Mesothelial cell of epicardium (in vitro differentiated cells): Measurements from ENCODE around the gene CYLD. TPM values are rescaled to one million over a fixed set of nuclear protein-coding genes. Genes with fewer than 3 reads are reported as not detected.

Experiments
- DNase-seq, 2 experiments: peaks; one replicate each; pipeline ENCODE4 v3.0.0; 2021; ENCODE audit warnings: low spot score in 2 of 2; ENCODE audit not compliant: unreplicated experiment in 2 of 2
- H3K27ac Mint-ChIP-seq: 2 replicates; pipeline ENCODE4 v1.8.0; 2021; ENCODE audit warnings: mixed read lengths
- H3K27me3 Mint-ChIP-seq: 2 replicates; pipeline ENCODE4 v1.8.0; 2021; ENCODE audit warnings: low read depth, mixed read lengths
- H3K36me3 Mint-ChIP-seq: 2 replicates; pipeline ENCODE4 v1.8.0; 2021; ENCODE audit warnings: mixed read lengths
- H3K4me1 Mint-ChIP-seq: 2 replicates; pipeline ENCODE4 v1.8.0; 2021; ENCODE audit warnings: mixed read lengths
- H3K4me3 Mint-ChIP-seq: 2 replicates; pipeline ENCODE4 v1.8.0; 2021; ENCODE audit warnings: mild to moderate bottlenecking, moderate library complexity, mixed read lengths
- H3K9me3 Mint-ChIP-seq: 2 replicates; pipeline ENCODE4 v1.8.0; 2021; ENCODE audit warnings: mixed read lengths
- CTCF ChIP-seq: fragments of 200-600 bp; sonication (generic); IDR thresholded peaks from one replicate; pipeline ENCODE4 v1.5.0; 2021; ENCODE audit warnings: antibody characterized with exemption; ENCODE audit not compliant: unreplicated experiment
- total RNA-seq: library from RNA; stranded (reverse); gene quantifications from 3 replicates; pipeline ENCODE4 v1.2.1, GENCODE V29; 2021

Gene CYLD
- total RNA-seq, 1 donor from 2014 or later, result 20.6 TPM

- no peaks in the 10 kb centered on the region for H3K4me1 Mint-ChIP-seq
- no peaks in the 10 kb centered on the region for H3K9me3 Mint-ChIP-seq
- H3K4me3 Mint-ChIP-seq, result no peak overlapping the region
- H3K27me3 Mint-ChIP-seq, result peaks cover 30% of the 10 kb centered on the region
- H3K36me3 Mint-ChIP-seq, result no peaks in the 10 kb centered on the region
- H3K27ac Mint-ChIP-seq, result no peak overlapping the region
- no peak for DNase-seq
- TF ChIP-seq CTCF, result no peak
These were observed 85.0 kb downstream of the CYLD start for GRCh38 chr16:50826797-50827316.

GRCh38 chr16:50828164-50828702, 86.3 kb downstream of the CYLD start:
- Mint-ChIP-seq H3K27me3 (peaks cover 31% of the 10 kb centered on the region), H3K36me3 (no peaks in the 10 kb centered on the region), H3K27ac (no peak overlapping the region), H3K4me1 (no peaks in the 10 kb centered on the region), H3K4me3 (no peak overlapping the region), H3K9me3 (peaks cover 3% of the 10 kb centered on the region)
- no peak for DNase-seq
- no peak for TF ChIP-seq CTCF

- H3K27me3 Mint-ChIP-seq, result peaks cover 27% of the 10 kb centered on the region
These were observed 88.8 kb downstream of the CYLD start for GRCh38 chr16:50830698-50831097.

GRCh38 chr16:50831751-50832150, 89.9 kb downstream of the CYLD start:
- no peaks in the 10 kb centered on the region for H3K4me1 Mint-ChIP-seq
- peaks cover 27% of the 10 kb centered on the region for H3K27me3 Mint-ChIP-seq
- peaks cover 5% of the 10 kb centered on the region for H3K9me3 Mint-ChIP-seq
- no peak overlapping the region for H3K27ac Mint-ChIP-seq
- no peak for TF ChIP-seq CTCF
- H3K4me3 Mint-ChIP-seq, result no peak overlapping the region
- DNase-seq, result no peak
- no peaks in the 10 kb centered on the region for H3K36me3 Mint-ChIP-seq

More at GRCh38 chr16:50830698-50831097, 88.8 kb downstream of the CYLD start:
- Mint-ChIP-seq H3K36me3 (no peaks in the 10 kb centered on the region), H3K9me3 (peaks cover 5% of the 10 kb centered on the region), H3K4me3 (no peak overlapping the region), H3K27ac (no peak overlapping the region), H3K4me1 (no peaks in the 10 kb centered on the region)
- TF ChIP-seq CTCF, result no peak
- no peak for DNase-seq

- H3K36me3 Mint-ChIP-seq, result no peaks in the 10 kb centered on the region
- no peak for DNase-seq
- TF ChIP-seq CTCF, result no peak
- H3K27ac Mint-ChIP-seq, result no peak overlapping the region
- H3K4me1 Mint-ChIP-seq, result no peaks in the 10 kb centered on the region
- peaks cover 5% of the 10 kb centered on the region for H3K9me3 Mint-ChIP-seq
- H3K4me3 Mint-ChIP-seq, result no peak overlapping the region
- peaks cover 19% of the 10 kb centered on the region for H3K27me3 Mint-ChIP-seq
These were observed 92.0 kb downstream of the CYLD start for GRCh38 chr16:50833929-50834328.
